Measurements from ENCODE around the gene CTSW.

Gene CTSW

GRCh38 chr11:65867284-65868071, 12.2 kb upstream of the CTSW start:
- Mint-ChIP-seq H3K27ac (no peak overlapping the region), H3K9me3 (no peaks in the 10 kb centered on the region), H3K4me1 (peaks cover 36% of the 10 kb centered on the region), H3K36me3 (peaks cover 34% of the 10 kb centered on the region), H3K4me3 (no peak overlapping the region), H3K27me3 (peaks cover 24% of the 10 kb centered on the region)
- DNase-seq, result no peak
- CTCF ChIA-PET, result interaction anchor here (1.4 to 4.8 kb wide), 2 partner anchors 7 to 21 kb away, joined by 3 to 39 read pairs; partner anchors contain the start of genes FIBP and MUS81

GRCh38 chr11:65868076-65868667, 11.5 kb upstream of the CTSW start:
- Mint-ChIP-seq H3K27me3 (peaks cover 29% of the 10 kb centered on the region), H3K36me3 (peaks cover 31% of the 10 kb centered on the region), H3K27ac (no peak overlapping the region), H3K9me3 (no peaks in the 10 kb centered on the region), H3K4me1 (peaks cover 34% of the 10 kb centered on the region), H3K4me3 (no peak overlapping the region)
- CTCF ChIA-PET, result interaction anchor here (4.5 to 4.8 kb wide), 2 partner anchors 8 to 17 kb away, joined by 34 to 39 read pairs; partner anchors contain the start of gene MUS81
- no peak for DNase-seq

GRCh38 chr11:65868907-65869306, 10.7 kb upstream of the CTSW start:
- Mint-ChIP-seq H3K27ac (no peak overlapping the region), H3K9me3 (no peaks in the 10 kb centered on the region), H3K27me3 (peaks cover 34% of the 10 kb centered on the region), H3K4me1 (peaks cover 37% of the 10 kb centered on the region), H3K36me3 (peaks cover 26% of the 10 kb centered on the region), H3K4me3 (no peak overlapping the region)
- no peak for DNase-seq
- CTCF ChIA-PET, result interaction anchor here (3.5 to 4.8 kb wide), 3 partner anchors 8 to 19 kb away, joined by 13 to 39 read pairs (median 34); partner anchors contain the start of genes FIBP and MUS81

- no peak overlapping the region for H3K27ac Mint-ChIP-seq
- DNase-seq, result no peak
- peaks cover 40% of the 10 kb centered on the region for H3K4me1 Mint-ChIP-seq
- peaks cover 34% of the 10 kb centered on the region for H3K27me3 Mint-ChIP-seq
- no peak overlapping the region for H3K4me3 Mint-ChIP-seq
- H3K9me3 Mint-ChIP-seq, result no peaks in the 10 kb centered on the region
- CTCF ChIA-PET, result interaction anchor here (3.5 to 4.8 kb wide), 3 partner anchors 9 to 18 kb away, joined by 13 to 39 read pairs (median 34); partner anchors contain the start of genes FIBP and MUS81
- peaks cover 19% of the 10 kb centered on the region for H3K36me3 Mint-ChIP-seq
Measured at GRCh38 chr11:65869643-65870306, 9.9 kb upstream of the CTSW start.

- Mint-ChIP-seq H3K4me3 (no peak overlapping the region), H3K27ac (no peak overlapping the region), H3K4me1 (peaks cover 38% of the 10 kb centered on the region), H3K27me3 (peaks cover 34% of the 10 kb centered on the region), H3K9me3 (no peaks in the 10 kb centered on the region), H3K36me3 (peaks cover 15% of the 10 kb centered on the region)
- CTCF ChIA-PET, result interaction anchor here (3.5 to 4.8 kb wide), 3 partner anchors 10 to 17 kb away, joined by 13 to 39 read pairs (median 34); partner anchors contain the start of genes FIBP and MUS81
- no peak for DNase-seq
Measured at GRCh38 chr11:65870307-65870658, 9.4 kb upstream of the CTSW start.

GRCh38 chr11:65870706-65871681, 8.6 kb upstream of the CTSW start:
- Mint-ChIP-seq H3K27me3 (peaks cover 34% of the 10 kb centered on the region), H3K36me3 (peaks cover 14% of the 10 kb centered on the region), H3K9me3 (no peaks in the 10 kb centered on the region), H3K4me3 (no peak overlapping the region), H3K27ac (no peak overlapping the region), H3K4me1 (peaks cover 38% of the 10 kb centered on the region)
- no peak for DNase-seq
- CTCF ChIA-PET, result interaction anchor here (3.5 to 4.8 kb wide), 3 partner anchors 11 to 17 kb away, joined by 13 to 39 read pairs (median 34); partner anchors contain the start of genes FIBP and MUS81

GRCh38 chr11:65871811-65872548, 7.7 kb upstream of the CTSW start:
- CTCF ChIA-PET, result interaction anchor here (3.5 to 4.8 kb wide), 3 partner anchors 12 to 16 kb away, joined by 13 to 39 read pairs (median 34); partner anchors contain the start of genes FIBP and MUS81
- Mint-ChIP-seq H3K36me3 (peaks cover 11% of the 10 kb centered on the region), H3K4me1 (peaks cover 42% of the 10 kb centered on the region), H3K9me3 (no peaks in the 10 kb centered on the region), H3K27me3 (peaks cover 34% of the 10 kb centered on the region), H3K4me3 (peak overlapping the region; percentile 37), H3K27ac (no peak overlapping the region)
- DNase-seq, result no peak

GRCh38 chr11:65872586-65873317, 6.9 kb upstream of the CTSW start, which contains the start of gene EFEMP2:
EFEMP2 (minus strand) TSS chr11:65872800; CDS start chr11:65872354, 446 bp downstream.
- peaks cover 5% of the 10 kb centered on the region for H3K36me3 Mint-ChIP-seq
- peaks cover 47% of the 10 kb centered on the region for H3K4me1 Mint-ChIP-seq
- CTCF ChIA-PET, result interaction anchor here (2.0 to 4.8 kb wide), 5 partner anchors 12 to 15 kb away, joined by 8 to 39 read pairs (median 16); partner anchors contain the start of genes FIBP and MUS81
- H3K4me3 Mint-ChIP-seq, result peak within 1 kb of the TSS; percentile 85
- H3K27me3 Mint-ChIP-seq, result peaks cover 34% of the 10 kb centered on the region
- DNase-seq, result no peak
- H3K9me3 Mint-ChIP-seq, result no peaks in the 10 kb centered on the region
- H3K27ac Mint-ChIP-seq, result peak within 1 kb of the TSS; percentile 75

- peaks cover 34% of the 10 kb centered on the region for H3K27me3 Mint-ChIP-seq
- no peaks in the 10 kb centered on the region for H3K9me3 Mint-ChIP-seq
- H3K36me3 Mint-ChIP-seq, result peaks cover 3% of the 10 kb centered on the region
- H3K4me3 Mint-ChIP-seq, result peak overlapping the region; percentile 85
- H3K27ac Mint-ChIP-seq, result peak overlapping the region; percentile 75
- DNase-seq, result peak; percentile 96
- CTCF ChIA-PET, result interaction anchor here (1.6 to 2.1 kb wide), 4 partner anchors 11 to 115 kb away, joined by 3 to 16 read pairs (median 7); partner anchors contain the start of genes FIBP and MUS81
- H3K4me1 Mint-ChIP-seq, result peaks cover 51% of the 10 kb centered on the region
Measured at GRCh38 chr11:65873318-65874156, 6.1 kb upstream of the CTSW start.

GRCh38 chr11:65880027-65880426, 390 bp downstream of the CTSW start:
- CTCF ChIA-PET, result interaction anchor here (0.6 to 7.8 kb wide), 2 partner anchors 108 to 371 kb away, joined by 3 to 126 read pairs; no protein-coding TSS in a partner anchor
- Mint-ChIP-seq H3K27ac (no peak overlapping the region), H3K27me3 (no peaks in the 10 kb centered on the region), H3K9me3 (no peaks in the 10 kb centered on the region), H3K36me3 (peaks cover 11% of the 10 kb centered on the region), H3K4me1 (peaks cover 59% of the 10 kb centered on the region), H3K4me3 (peak overlapping the region; percentile 75)
- no peak for DNase-seq

GRCh38 chr11:65880844-65881421, 1.3 kb downstream of the CTSW start:
- Mint-ChIP-seq H3K27ac (peak overlapping the region; percentile 85), H3K4me1 (peaks cover 63% of the 10 kb centered on the region), H3K4me3 (peak overlapping the region; percentile 75), H3K9me3 (no peaks in the 10 kb centered on the region), H3K36me3 (peaks cover 19% of the 10 kb centered on the region), H3K27me3 (no peaks in the 10 kb centered on the region)
- CTCF ChIA-PET, result interaction anchor here (1.4 to 7.8 kb wide), 3 partner anchors 9 to 107 kb away, joined by 4 to 126 read pairs (median 7); partner anchors contain the start of genes CCDC85B and MUS81
- no peak for DNase-seq

All from activated naive CD4-positive, alpha-beta T cell treated with anti-CD3 and anti-CD28 coated beads, Interleukin-2, amount 10 ng/mL, durations not matched to agents 7 days and 5 days (primary cell).